ACHN (cell line): ENCODE results near the gene C10orf105.

Source experiments
- DNase-seq: peaks from one replicate; pipeline ENCODE4 v3.0.0-alpha.2; 2015
- in situ Hi-C: cut with HindIII; loops from 2 replicates; pipeline ENCODE4 v1.10.0; 2017; ENCODE audit warnings: low sequenced_read_pairs, low pct_ligation_motif_present, low pct_unique_long_range_greater_than_20kb

The C10orf105 gene

GRCh38 chr10:71723311-71723710 is 3.7 kb upstream of the C10orf105 start:
- no peak for DNase-seq
- in situ Hi-C loops, result no loop called here

GRCh38 chr10:71722849-71723248 is 3.3 kb upstream of the C10orf105 start:
- in situ Hi-C loops, result no loop called here
- DNase-seq, result no peak

- in situ Hi-C loops, result no loop called here
- DNase-seq, result no peak
These were observed 1.7 kb upstream of the C10orf105 start for GRCh38 chr10:71721313-71721712.

GRCh38 chr10:71720288-71720687 is 710 bp upstream of the C10orf105 start:
- in situ Hi-C loops, result no loop called here
- DNase-seq, result no peak

GRCh38 chr10:71719042-71719441 is 536 bp downstream of the C10orf105 start:
- in situ Hi-C loops, result no loop called here
- DNase-seq, result no peak

GRCh38 chr10:71718165-71718698 is 1.3 kb downstream of the C10orf105 start:
- no peak for DNase-seq
- in situ Hi-C loops, result no loop called here

- in situ Hi-C loops, result no loop called here
- DNase-seq, result no peak
These were observed 2.0 kb downstream of the C10orf105 start for GRCh38 chr10:71717551-71717951.

- in situ Hi-C loops, result no loop called here
These were observed 2.5 kb downstream of the C10orf105 start for GRCh38 chr10:71717056-71717455.

GRCh38 chr10:71716426-71716825 is 3.2 kb downstream of the C10orf105 start:
- in situ Hi-C loops, result no loop called here
- no peak for DNase-seq

More at GRCh38 chr10:71717056-71717455, 2.5 kb downstream of the C10orf105 start:
- DNase-seq, result no peak

- in situ Hi-C loops, result no loop called here
- no peak for DNase-seq
These were observed 3.7 kb downstream of the C10orf105 start for GRCh38 chr10:71715860-71716259.

GRCh38 chr10:71715026-71715425 is 4.6 kb downstream of the C10orf105 start:
- in situ Hi-C loops, result no loop called here
- DNase-seq, result no peak

- in situ Hi-C loops, result no loop called here
- DNase-seq, result no peak
These were observed 5.0 kb downstream of the C10orf105 start for GRCh38 chr10:71714592-71714991.

GRCh38 chr10:71714031-71714410 is 5.6 kb downstream of the C10orf105 start:
- in situ Hi-C loops, result no loop called here
- DNase-seq, result no peak

GRCh38 chr10:71713135-71714030 is 6.2 kb downstream of the C10orf105 start:
- in situ Hi-C loops, result no loop called here
- DNase-seq, result no peak

GRCh38 chr10:71712572-71713134 is 6.9 kb downstream of the C10orf105 start:
- DNase-seq, result no peak
- in situ Hi-C loops, result no loop called here

GRCh38 chr10:71712170-71712569 is 7.4 kb downstream of the C10orf105 start:
- no peak for DNase-seq
- in situ Hi-C loops, result no loop called here

- in situ Hi-C loops, result no loop called here
These were observed 8.4 kb downstream of the C10orf105 start for GRCh38 chr10:71711052-71711623.

GRCh38 chr10:71710519-71710918 is 9.1 kb downstream of the C10orf105 start:
- in situ Hi-C loops, result no loop called here
- DNase-seq, result no peak

More at GRCh38 chr10:71711052-71711623, 8.4 kb downstream of the C10orf105 start:
- no peak for DNase-seq
